Rectal smooth muscle tissue (tissue), 1 donor: ENCODE data around the gene SMARCD1.
A peak's percentile ranks its signal among the peaks of the same experiment; 100 is the strongest.

Experiments
- H3K27ac ChIP-seq: one replicate; pipeline ENCODE4 v1.7.0; 2013; ENCODE audit warnings: low read depth, low read length, inconsistent platforms
- H3K27me3 ChIP-seq: one replicate; pipeline ENCODE4 v1.7.0; 2013; ENCODE audit warnings: low read length; ENCODE audit not compliant: control insufficient read depth, insufficient read depth
- H3K36me3 ChIP-seq: one replicate; pipeline ENCODE4 v1.7.0; 2013; ENCODE audit warnings: low read length; ENCODE audit not compliant: control insufficient read depth, insufficient read depth
- H3K4me1 ChIP-seq: one replicate; pipeline ENCODE4 v1.7.0; 2013; ENCODE audit warnings: low read length; ENCODE audit not compliant: control insufficient read depth, insufficient read depth
- H3K4me3 ChIP-seq: one replicate; pipeline ENCODE4 v1.7.0; 2013; ENCODE audit warnings: low read length
- H3K9ac ChIP-seq: one replicate; pipeline ENCODE4 v1.7.0; 2013; ENCODE audit warnings: low read length

Gene SMARCD1

DNA sequence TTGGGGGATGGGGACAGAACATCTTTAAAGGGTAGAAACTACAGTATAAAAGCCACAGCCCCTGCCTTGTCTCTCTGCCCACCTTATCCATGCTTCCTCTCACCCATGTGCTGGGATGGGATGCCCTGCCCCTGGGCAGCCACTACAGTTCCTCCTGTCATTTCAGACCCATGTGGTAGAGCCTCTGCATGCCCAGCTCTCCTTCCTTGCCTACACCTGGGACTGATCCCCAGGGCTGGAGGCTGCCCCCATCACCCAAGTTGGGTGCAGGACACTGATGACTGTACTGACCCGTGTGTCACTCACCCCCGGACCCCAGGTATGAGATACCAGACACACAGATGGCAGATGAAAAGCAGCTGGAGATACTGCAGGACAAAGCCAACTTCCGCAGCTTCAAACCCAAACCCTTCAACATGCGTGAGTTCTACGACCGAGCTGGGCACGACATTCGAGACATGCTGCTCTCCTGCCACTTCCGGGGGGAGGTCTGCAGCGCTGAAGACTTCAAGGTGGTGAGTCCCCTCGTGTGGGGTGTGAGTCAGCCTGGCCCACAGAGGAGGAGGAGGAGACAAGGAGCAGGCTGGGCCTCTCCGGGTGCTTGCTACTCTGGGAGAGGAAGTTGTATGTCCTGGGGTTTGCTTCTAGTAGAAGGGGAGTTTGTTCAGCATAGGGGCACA is 25.6 kb upstream of the SMARCD1 start:
- Histone ChIP-seq H3K27me3 (peaks cover 2% of the 10 kb centered on the region), H3K27ac (no peak overlapping the region), H3K4me1 (peaks cover 7% of the 10 kb centered on the region), H3K4me3 (no peak overlapping the region), H3K9ac (no peak overlapping the region), H3K36me3 (no peaks in the 10 kb centered on the region)

DNA sequence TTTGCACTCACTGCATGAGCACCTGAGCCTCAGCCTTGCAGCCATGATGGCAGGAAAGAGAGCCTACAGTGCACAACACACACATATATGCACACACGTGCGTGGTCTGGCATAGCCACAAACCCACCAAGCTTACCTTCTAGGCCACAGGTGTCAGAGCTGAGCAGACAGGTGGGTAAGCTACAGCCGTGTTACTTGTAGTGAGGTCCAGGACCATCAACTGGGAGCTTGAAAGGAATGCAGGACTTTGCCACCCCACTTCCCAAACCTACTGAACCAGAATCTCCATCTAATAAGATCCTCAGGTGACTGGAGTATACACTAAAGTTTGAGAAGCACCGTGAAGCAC is 25.0 kb upstream of the SMARCD1 start:
- peaks cover 7% of the 10 kb centered on the region for H3K4me1 ChIP-seq
- no peaks in the 10 kb centered on the region for H3K36me3 ChIP-seq
- peaks cover 2% of the 10 kb centered on the region for H3K27me3 ChIP-seq
- no peak overlapping the region for H3K4me3 ChIP-seq
- no peak overlapping the region for H3K27ac ChIP-seq
- H3K9ac ChIP-seq, result no peak overlapping the region

DNA sequence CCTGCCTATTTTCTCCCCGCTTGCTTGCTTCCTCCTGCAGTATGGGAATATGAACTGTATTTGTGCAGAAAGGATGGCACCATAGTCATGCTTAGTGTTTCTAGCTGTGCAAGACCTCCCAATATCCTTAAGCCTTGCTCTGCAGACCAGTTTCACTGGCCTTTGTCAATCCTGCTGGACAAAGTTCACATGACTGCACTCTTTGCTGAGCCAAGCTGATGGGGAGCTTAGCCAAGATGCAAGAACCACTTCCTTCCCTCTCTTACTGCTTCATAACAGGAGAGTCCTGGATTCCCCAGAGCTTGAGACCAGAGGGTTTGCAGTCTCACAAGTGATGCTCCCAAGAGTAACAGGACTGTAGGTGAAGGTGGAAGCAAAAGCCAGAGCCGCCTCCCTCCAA is 24.0 kb upstream of the SMARCD1 start:
- no peak overlapping the region for H3K9ac ChIP-seq
- no peak overlapping the region for H3K27ac ChIP-seq
- no peaks in the 10 kb centered on the region for H3K36me3 ChIP-seq
- H3K27me3 ChIP-seq, result peaks cover 2% of the 10 kb centered on the region
- H3K4me3 ChIP-seq, result no peak overlapping the region
- H3K4me1 ChIP-seq, result peaks cover 6% of the 10 kb centered on the region

DNA sequence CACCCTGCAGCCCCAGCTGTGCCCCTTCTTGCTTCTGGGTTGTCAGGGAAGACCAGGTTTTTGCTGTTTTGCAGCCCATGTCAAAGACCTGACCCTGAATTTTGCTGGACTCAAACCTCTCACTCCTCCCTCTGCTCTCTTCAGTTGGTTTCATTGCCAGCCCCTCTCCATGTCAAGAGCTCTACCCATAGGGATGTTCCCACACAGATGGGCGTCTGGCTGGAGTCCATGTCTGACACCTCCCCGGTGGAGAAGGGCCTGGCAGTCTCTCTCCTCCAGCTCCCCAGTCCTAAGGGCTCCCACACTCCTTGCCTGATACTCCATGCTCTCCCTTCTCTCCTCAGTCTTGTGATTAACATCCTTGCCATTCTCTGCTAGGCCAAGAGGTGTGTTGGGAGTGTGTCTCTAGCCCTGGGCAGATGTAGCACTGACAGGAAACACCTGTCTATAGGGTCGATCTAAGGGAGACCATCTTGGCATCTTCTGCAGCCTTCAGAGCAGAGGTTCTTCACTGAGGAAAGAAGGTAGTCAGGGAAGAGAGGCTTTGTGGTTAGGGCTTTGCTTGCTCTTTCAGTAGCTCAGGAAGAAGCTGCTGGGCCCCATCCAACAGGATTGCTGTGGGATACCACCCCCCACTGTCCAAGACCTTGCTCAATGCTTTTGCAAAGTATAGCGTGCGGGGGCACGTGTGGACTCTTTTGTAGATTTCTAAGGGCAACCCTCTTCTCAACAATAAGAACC is 23.0 kb upstream of the SMARCD1 start:
- H3K27me3 ChIP-seq, result peaks cover 2% of the 10 kb centered on the region
- H3K9ac ChIP-seq, result no peak overlapping the region
- H3K27ac ChIP-seq, result no peak overlapping the region
- H3K36me3 ChIP-seq, result no peaks in the 10 kb centered on the region
- no peak overlapping the region for H3K4me3 ChIP-seq
- H3K4me1 ChIP-seq, result peaks cover 9% of the 10 kb centered on the region

DNA sequence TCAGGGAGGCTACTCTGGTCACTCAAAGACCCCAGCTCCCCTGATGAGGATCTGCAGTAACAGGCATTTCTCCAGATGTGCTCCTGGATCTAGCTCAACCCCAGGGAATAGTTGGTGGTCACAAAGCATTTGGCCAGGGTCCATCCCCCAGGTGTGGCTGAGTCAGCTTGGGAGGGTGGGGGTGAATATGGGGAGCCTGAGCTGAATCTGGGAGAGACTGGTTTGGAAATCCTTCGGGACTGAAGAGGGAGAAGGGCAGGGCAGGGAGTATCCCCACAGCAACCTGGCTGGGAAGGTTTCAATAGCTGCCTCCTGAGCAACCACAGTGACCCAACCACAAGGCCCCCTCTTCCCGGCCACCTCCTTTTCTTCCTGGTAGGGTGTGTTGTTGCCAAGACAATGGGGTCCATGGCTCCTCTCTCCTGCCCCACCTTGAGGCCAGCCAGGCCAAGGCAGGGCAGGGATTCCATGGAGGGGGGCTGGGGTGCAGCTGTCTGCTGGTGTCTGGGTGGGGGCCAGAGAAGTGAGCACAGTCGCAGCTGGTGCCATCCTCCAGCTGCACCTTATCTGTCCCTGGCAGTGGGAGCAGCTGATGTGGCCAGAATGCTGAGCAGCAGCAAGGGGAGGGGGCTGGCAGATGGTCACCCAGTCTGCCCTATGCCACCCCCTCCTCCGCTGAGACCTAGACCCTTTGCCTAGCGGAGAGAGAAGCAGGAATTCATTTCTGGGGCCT is 22.2 kb upstream of the SMARCD1 start:
- no peak overlapping the region for H3K4me3 ChIP-seq
- peaks cover 2% of the 10 kb centered on the region for H3K27me3 ChIP-seq
- H3K9ac ChIP-seq, result no peak overlapping the region
- peaks cover 9% of the 10 kb centered on the region for H3K4me1 ChIP-seq
- no peaks in the 10 kb centered on the region for H3K36me3 ChIP-seq
- no peak overlapping the region for H3K27ac ChIP-seq

DNA sequence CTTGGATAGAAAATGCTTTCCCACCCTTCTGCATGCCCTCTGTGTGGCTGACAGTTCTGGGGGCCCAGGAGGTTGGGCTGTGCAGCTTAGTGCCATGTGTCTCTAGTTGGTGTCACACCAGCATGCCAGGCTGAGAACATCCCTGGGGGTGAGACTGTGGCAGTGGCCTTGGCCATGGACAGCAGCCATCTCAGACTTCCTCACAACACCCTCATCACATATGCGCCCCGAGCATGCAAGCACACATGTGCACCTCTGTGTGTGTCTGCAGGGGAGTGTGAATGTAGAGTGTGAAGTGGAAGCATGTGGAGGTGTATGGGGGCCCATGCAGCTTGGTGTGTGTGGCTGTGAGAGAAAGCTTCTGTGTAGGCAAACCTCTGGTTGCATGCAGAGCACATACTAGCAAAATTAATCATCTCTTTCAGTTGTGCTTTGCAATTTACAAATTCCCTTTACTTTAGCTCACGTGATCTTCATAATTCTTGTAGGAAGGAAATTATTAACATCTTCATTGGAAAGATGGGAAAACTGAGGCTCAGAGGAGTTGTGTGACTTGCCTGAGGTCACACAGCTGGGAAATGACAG is 19.3 kb upstream of the SMARCD1 start:
- H3K4me3 ChIP-seq, result no peak overlapping the region
- H3K9ac ChIP-seq, result no peak overlapping the region
- peaks cover 2% of the 10 kb centered on the region for H3K27me3 ChIP-seq
- H3K4me1 ChIP-seq, result peaks cover 9% of the 10 kb centered on the region
- peak overlapping the region; percentile 60 for H3K27ac ChIP-seq
- H3K36me3 ChIP-seq, result no peaks in the 10 kb centered on the region

DNA sequence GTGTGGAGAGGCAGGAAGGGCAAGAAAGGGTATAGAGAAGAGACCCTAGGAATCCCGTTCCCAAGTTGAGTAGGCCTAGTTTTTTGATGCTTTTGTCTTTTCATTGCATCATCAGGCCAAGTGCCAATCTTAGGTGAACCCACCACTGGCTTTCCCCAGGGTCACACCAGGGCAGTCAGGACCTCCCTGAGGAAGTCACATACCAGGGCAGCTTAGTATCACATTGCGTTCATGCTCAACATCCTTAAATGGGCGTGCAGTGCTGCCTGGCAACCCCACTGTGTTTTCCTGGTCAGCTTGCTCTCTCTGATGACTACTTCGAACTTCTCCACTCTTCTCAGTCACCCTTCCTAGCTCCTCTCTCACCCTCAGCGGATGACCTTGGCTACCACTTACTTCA is 18.7 kb upstream of the SMARCD1 start:
- Histone ChIP-seq H3K4me1 (peaks cover 9% of the 10 kb centered on the region), H3K27ac (peak overlapping the region; percentile 60), H3K27me3 (peaks cover 2% of the 10 kb centered on the region), H3K36me3 (no peaks in the 10 kb centered on the region), H3K4me3 (no peak overlapping the region), H3K9ac (no peak overlapping the region)

DNA sequence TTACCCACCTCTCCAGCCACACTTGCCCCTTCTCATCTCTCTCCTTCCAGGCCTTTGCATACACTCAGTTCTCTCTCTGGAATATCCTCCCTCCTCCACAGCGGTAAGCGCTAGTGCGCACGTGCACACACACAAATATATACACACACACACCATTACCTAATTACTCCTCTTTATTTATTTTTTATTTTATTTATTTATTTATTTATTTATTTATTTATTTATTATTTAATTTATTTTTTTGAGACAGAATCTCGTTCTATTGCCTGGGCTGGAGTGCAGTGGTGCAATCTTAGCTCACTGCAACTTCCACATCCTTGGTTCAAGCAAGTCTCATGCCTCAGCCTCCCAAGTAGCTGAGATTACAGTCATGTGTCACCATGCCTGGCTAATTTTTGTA is 16.1 kb upstream of the SMARCD1 start:
- no peak overlapping the region for H3K9ac ChIP-seq
- H3K36me3 ChIP-seq, result no peaks in the 10 kb centered on the region
- H3K27me3 ChIP-seq, result no peaks in the 10 kb centered on the region
- no peak overlapping the region for H3K27ac ChIP-seq
- no peak overlapping the region for H3K4me3 ChIP-seq
- peaks cover 9% of the 10 kb centered on the region for H3K4me1 ChIP-seq

DNA sequence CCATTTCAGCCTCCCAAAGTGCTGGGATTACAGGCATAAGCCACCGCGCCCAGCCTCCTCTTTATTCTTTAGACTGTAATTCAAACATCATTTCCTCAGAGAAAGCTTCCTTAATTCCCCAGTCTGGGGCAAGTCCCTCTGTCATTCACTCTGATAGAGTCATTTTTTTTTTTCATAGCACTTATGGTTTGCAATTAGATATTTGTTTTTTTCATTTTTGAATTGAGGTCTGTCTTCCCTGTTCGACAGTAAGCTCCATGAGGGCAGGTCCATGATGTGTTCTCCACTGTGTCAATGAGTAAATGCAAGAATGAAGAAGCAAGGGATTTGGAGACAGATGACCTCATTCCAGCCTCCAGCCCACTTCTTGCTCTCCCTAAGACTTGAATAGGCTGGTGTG is 15.6 kb upstream of the SMARCD1 start:
- Histone ChIP-seq H3K36me3 (no peaks in the 10 kb centered on the region), H3K27ac (no peak overlapping the region), H3K4me3 (no peak overlapping the region), H3K9ac (no peak overlapping the region), H3K4me1 (peaks cover 9% of the 10 kb centered on the region), H3K27me3 (no peaks in the 10 kb centered on the region)

DNA sequence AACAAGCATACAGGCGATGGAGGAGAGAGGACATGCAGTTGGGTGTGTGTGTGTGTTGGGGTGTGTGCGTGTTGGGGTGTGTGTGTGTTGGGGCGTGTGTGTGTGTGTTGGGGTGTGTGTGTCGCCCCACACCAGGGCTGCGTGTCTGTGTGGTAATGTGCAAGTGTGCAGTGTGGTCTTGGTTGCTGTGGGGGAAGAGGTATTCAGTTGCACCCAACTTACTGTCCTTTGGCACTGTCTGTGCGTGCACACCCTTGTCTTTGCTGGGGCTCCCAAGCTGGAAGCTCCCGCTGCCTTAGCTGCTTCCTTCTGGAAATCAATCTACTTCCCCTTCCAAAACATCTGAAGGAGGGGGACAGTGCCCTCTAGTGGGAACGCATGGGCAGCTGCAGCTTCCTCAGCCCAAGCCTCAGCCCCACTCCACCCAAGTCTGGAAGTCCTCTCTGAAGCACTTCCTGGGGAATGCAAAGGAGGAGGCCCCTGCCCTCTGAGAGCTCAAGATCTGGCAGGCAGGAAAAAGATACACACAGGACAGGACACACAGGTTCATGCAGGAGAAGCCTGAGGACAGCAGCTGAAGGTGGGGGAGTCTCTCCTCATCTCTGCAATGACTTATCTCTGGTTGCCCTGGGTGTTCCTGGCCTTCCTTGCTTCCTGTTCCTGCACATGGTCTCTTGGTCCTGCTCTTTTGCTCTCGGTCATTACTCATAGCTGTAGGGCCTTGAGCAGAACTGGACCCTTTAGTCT is 14.7 kb upstream of the SMARCD1 start:
- H3K36me3 ChIP-seq, result no peaks in the 10 kb centered on the region
- H3K9ac ChIP-seq, result no peak overlapping the region

DNA sequence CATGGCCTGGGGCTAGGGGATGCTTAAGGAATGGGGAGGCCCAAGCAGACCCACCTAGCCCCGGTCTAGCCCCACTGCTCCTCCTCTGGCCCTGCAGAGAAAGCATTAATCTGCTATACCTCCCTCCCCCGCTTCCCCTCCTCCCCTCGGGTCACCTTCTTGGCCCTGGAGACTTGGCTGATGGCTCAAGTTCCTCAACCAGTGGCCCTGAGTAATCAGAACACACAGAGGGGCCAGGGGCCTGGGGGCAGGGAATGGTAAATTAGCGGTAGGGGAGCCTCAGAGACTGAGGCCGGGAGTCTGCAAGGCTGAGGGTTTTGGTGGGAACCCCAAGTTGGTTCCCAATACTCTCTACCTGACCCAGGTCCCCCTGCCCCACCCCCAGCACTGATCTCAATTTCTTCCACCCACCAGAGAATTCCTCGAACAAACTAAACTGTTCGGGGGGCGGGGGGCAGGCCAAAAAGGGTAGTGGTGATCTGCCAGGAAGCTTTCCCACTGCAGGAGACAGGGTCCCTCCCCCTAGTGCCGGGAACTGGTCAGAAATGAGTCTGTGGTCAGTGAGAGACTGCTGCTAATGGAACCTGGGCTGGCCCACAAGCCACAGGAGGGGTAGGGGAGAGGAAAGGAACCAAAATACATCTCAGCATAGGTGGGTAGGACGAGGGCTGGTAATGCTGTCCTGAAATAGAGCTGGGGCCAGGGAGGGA is 12.8 kb upstream of the SMARCD1 start:
- H3K4me3 ChIP-seq, result no peak overlapping the region
- no peak overlapping the region for H3K27ac ChIP-seq
- H3K9ac ChIP-seq, result no peak overlapping the region

More for the DNA sequence above, 14.7 kb upstream of the SMARCD1 start:
- no peak overlapping the region for H3K4me3 ChIP-seq
- H3K27me3 ChIP-seq, result no peaks in the 10 kb centered on the region
- no peak overlapping the region for H3K27ac ChIP-seq
- peaks cover 9% of the 10 kb centered on the region for H3K4me1 ChIP-seq

More for the DNA sequence above, 12.8 kb upstream of the SMARCD1 start:
- Histone ChIP-seq H3K36me3 (no peaks in the 10 kb centered on the region), H3K27me3 (no peaks in the 10 kb centered on the region), H3K4me1 (no peaks in the 10 kb centered on the region)
